Measurements from ENCODE around the gene LRRC72.

DNA sequence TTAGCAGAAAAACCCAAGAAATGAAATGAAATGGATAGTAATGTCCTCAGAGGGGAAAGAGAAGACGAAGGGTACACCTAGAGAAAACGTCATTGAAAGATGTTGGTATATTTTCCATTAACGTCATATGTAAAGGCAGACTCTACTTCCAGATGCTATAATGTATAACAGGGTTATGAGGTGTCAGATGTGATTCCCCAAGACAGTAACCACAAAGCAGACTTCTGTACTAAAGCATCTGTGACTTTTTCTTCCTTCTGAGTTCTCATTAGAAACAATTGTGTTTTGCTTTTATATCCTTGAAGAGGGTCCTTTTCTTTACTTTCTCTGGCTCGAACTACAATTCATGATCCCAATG is 37.4 kb downstream of the LRRC72 start:
- TF ChIP-seq, protein P1, sequence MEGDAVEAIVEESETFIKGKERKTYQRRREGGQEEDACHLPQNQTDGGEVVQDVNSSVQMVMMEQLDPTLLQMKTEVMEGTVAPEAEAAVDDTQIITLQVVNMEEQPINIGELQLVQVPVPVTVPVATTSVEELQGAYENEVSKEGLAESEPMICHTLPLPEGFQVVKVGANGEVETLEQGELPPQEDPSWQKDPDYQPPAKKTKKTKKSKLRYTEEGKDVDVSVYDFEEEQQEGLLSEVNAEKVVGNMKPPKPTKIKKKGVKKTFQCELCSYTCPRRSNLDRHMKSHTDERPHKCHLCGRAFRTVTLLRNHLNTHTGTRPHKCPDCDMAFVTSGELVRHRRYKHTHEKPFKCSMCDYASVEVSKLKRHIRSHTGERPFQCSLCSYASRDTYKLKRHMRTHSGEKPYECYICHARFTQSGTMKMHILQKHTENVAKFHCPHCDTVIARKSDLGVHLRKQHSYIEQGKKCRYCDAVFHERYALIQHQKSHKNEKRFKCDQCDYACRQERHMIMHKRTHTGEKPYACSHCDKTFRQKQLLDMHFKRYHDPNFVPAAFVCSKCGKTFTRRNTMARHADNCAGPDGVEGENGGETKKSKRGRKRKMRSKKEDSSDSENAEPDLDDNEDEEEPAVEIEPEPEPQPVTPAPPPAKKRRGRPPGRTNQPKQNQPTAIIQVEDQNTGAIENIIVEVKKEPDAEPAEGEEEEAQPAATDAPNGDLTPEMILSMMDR (IDR thresholded peaks at IDR 0.05), result no peak
- TF ChIP-seq POLR2AphosphoS5 (IDR thresholded peaks at IDR 0.05; ENCODE audit: low read depth, low read length), result no peak
- TF ChIP-seq SIN3A (IDR thresholded peaks at IDR 0.05; ENCODE audit: borderline replicate concordance, insufficient read depth, low read depth, low read length), result no peak
